Natural killer cell (primary cell): ENCODE results near the gene VANGL1. TPM values are rescaled to one million over a fixed set of nuclear protein-coding genes. Genes with fewer than 3 reads are reported as not detected.

Experiments
- ATAC-seq, 3 donors: fragments of 150-1000 bp in 2 of 3; fragments of 200-7000 bp in 1 of 3; cut with Tn5 transposase; 1 replicate in 1 of 3; 2 replicates in 2 of 3; pipeline ENCODE4 v1.10.0; 2021; ENCODE audit warnings: mild to moderate bottlenecking in 2 of 3, moderate library complexity in 2 of 3
- DNase-seq, 2 donors: peaks; one replicate each; pipeline versions ENCODE4 v3.0.0 to v3.0.0-alpha.2; 2013 to 2021; ENCODE audit warnings: mixed read lengths in 1 of 2
- H3K27ac ChIP-seq: one replicate; pipeline ENCODE4 v1.5.1; 2013; ENCODE audit warnings: mild to moderate bottlenecking, low read length
- H3K27me3 ChIP-seq: one replicate; pipeline ENCODE4 v1.6.1; 2013; ENCODE audit warnings: low read length; ENCODE audit not compliant: control insufficient read depth, insufficient read depth
- H3K36me3 ChIP-seq: one replicate; pipeline ENCODE4 v1.6.1; 2013; ENCODE audit warnings: low read length; ENCODE audit not compliant: control insufficient read depth, insufficient read depth
- H3K4me1 ChIP-seq: one replicate; pipeline ENCODE4 v1.6.1; 2013; ENCODE audit warnings: low read length; ENCODE audit not compliant: control insufficient read depth, insufficient read depth
- H3K4me3 ChIP-seq: one replicate; pipeline ENCODE4 v1.5.1; 2013; ENCODE audit warnings: low read length
- H3K9me3 ChIP-seq: one replicate; pipeline ENCODE4 v1.6.1; 2013; ENCODE audit warnings: low read length; ENCODE audit not compliant: control insufficient read depth, insufficient read depth
- H3K27ac Mint-ChIP-seq, 2 donors: one replicate each; pipeline ENCODE4 v1.8.0; 2022; ENCODE audit warnings: mild to moderate bottlenecking in 2 of 2, mixed read lengths in 2 of 2, moderate library complexity in 1 of 2
- H3K27me3 Mint-ChIP-seq, 2 donors: one replicate each; pipeline ENCODE4 v1.8.0; 2022; ENCODE audit warnings: low read depth in 2 of 2, mixed read lengths in 2 of 2
- H3K36me3 Mint-ChIP-seq: one replicate; pipeline ENCODE4 v1.8.0; 2022; ENCODE audit warnings: mixed read lengths
- H3K4me1 Mint-ChIP-seq, 2 donors: one replicate each; pipeline ENCODE4 v1.8.0; 2022; ENCODE audit warnings: mixed read lengths in 2 of 2
- H3K4me3 Mint-ChIP-seq: one replicate; pipeline ENCODE4 v1.8.0; 2022; ENCODE audit warnings: mild to moderate bottlenecking, moderate library complexity, mixed read lengths
- H3K9me3 Mint-ChIP-seq, 2 donors: one replicate each; pipeline ENCODE4 v1.8.0; 2022; ENCODE audit warnings: mixed read lengths in 2 of 2
- WGBS: methylation state at CpG from one replicate; pipeline ENCODE4 v1.1.7; 2013; ENCODE audit warnings: missing lambda C conversion rate; ENCODE audit not compliant: insufficient coverage; 5-methylcytosine and 5-hydroxymethylcytosine counted together
- intact Hi-C: fragments of 100-400 bp; cut with micrococcal nuclease; formaldehyde crosslinking; loops from one replicate; pipeline ENCODE4 v1.14.2; 2022
- total RNA-seq, 4 donors: library from RNA; stranded (reverse); fragments of 120-200 nt in 1 of 4; gene quantifications; one replicate each; pipeline versions ENCODE4 v1.2.3 to v1.2.4, GENCODE V29; 2013 to 2022
- TF ChIP-seq, protein P1 (sequence below): fragments of 200-600 bp; IDR thresholded peaks from one replicate; pipeline ENCODE4 v1.8.0; 2022; ENCODE audit warnings: antibody characterized with exemption

VANGL1 gene
- total RNA-seq, 3 donors from 2014 or later (not counting 1 experiment from before 2014, with no cell fraction given) = 6.4 to 14.8 (median 10.3) TPM

DNA sequence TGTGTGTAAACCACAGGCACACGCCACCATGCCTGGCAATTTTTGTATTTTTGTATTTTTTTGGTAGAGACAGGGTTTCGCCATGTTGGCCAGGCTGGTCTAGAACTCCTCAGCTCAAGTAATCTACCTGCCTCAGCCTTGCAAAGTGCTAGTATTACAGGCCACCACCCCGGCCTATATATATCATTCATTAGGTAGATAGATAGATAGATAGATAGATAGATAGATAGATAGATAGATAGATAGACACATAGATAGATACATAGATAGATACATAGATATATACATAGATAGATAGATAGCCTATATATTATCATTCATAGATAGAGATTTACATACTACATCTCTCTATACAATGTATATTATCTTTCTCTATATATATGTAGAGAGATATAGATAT, 46.0 kb downstream of the VANGL1 start:
- no peak overlapping the region for H3K4me3 ChIP-seq
- H3K27ac ChIP-seq = no peak overlapping the region
- DNase-seq (no peak), ATAC-seq (no peak)
- no peaks in the 10 kb centered on the region for H3K4me1 ChIP-seq
- no peaks in the 10 kb centered on the region for H3K9me3 ChIP-seq
- peaks cover 30% of the 10 kb centered on the region for H3K36me3 ChIP-seq
- H3K27me3 ChIP-seq = no peaks in the 10 kb centered on the region
- no peaks in the 10 kb centered on the region for H3K9me3 Mint-ChIP-seq
- H3K36me3 Mint-ChIP-seq = peaks cover 8% of the 10 kb centered on the region
- intact Hi-C loops = no loop called here
- no peak overlapping the region for H3K4me3 Mint-ChIP-seq
- TF ChIP-seq, protein P1, sequence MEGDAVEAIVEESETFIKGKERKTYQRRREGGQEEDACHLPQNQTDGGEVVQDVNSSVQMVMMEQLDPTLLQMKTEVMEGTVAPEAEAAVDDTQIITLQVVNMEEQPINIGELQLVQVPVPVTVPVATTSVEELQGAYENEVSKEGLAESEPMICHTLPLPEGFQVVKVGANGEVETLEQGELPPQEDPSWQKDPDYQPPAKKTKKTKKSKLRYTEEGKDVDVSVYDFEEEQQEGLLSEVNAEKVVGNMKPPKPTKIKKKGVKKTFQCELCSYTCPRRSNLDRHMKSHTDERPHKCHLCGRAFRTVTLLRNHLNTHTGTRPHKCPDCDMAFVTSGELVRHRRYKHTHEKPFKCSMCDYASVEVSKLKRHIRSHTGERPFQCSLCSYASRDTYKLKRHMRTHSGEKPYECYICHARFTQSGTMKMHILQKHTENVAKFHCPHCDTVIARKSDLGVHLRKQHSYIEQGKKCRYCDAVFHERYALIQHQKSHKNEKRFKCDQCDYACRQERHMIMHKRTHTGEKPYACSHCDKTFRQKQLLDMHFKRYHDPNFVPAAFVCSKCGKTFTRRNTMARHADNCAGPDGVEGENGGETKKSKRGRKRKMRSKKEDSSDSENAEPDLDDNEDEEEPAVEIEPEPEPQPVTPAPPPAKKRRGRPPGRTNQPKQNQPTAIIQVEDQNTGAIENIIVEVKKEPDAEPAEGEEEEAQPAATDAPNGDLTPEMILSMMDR = no peak
- H3K27me3 Mint-ChIP-seq = no peaks in the 10 kb centered on the region
- WGBS = no CpG with 5 or more reads among the region's 3 CpGs
- H3K27ac Mint-ChIP-seq = no peak overlapping the region
- H3K4me1 Mint-ChIP-seq = peaks cover under 1 to 8% of the 10 kb centered on the region in 2 donors

DNA sequence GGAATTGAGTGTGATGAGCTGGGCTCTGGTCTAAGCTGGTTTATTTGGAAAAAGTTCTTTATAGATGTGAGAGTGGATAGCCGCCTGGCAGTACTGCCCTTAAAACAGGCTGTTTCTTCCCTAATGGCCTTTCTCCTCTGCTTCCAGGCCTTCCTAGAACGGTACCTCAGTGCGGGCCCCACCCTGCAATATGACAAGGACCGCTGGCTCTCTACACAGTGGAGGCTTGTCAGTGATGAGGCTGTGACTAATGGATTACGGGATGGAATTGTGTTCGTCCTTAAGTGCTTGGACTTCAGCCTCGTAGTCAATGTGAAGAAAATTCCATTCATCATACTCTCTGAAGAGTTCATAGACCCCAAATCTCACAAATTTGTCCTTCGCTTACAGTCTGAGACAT, 49.2 kb downstream of the VANGL1 start:
- H3K9me3 ChIP-seq = no peaks in the 10 kb centered on the region
- Mint-ChIP-seq H3K27ac (no peak overlapping the region), H3K27me3 (no peaks in the 10 kb centered on the region), H3K9me3 (no peaks in the 10 kb centered on the region), H3K36me3 (peaks cover 8% of the 10 kb centered on the region), H3K4me3 (no peak overlapping the region), H3K4me1 (no peaks in the 10 kb centered on the region)
- no peaks in the 10 kb centered on the region for H3K27me3 ChIP-seq
- DNase-seq = no peak
- H3K4me3 ChIP-seq = no peak overlapping the region
- no peak for ATAC-seq
- WGBS = 94% methylated on average over 7 of the region's 8 CpGs
- no peaks in the 10 kb centered on the region for H3K4me1 ChIP-seq
- H3K36me3 ChIP-seq = peaks cover 19% of the 10 kb centered on the region
- TF ChIP-seq, protein P1 = no peak
- no peak overlapping the region for H3K27ac ChIP-seq
- intact Hi-C loops = no loop called here

DNA sequence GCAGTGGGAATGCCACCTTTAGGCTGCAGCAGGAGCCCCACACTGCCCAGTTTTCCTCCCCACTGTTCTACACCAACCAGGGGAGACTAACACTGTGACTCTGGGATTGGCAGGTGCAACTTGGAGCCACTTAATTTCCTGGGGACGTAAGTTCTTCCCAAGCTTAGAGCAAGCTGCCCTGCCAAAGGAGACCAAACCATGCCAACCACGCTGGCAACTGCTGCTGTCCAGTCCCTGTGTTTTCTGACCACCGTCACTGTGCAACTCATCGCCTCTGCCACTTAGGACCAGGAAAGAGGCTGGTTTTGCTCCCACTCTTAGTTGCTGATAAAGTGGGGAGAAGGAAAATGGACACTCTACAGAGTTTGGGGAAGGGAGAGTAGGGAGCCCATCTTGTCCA, 50.5 kb downstream of the VANGL1 start:
- H3K4me3 Mint-ChIP-seq = no peak overlapping the region
- no peaks in the 10 kb centered on the region for H3K9me3 Mint-ChIP-seq

DNA sequence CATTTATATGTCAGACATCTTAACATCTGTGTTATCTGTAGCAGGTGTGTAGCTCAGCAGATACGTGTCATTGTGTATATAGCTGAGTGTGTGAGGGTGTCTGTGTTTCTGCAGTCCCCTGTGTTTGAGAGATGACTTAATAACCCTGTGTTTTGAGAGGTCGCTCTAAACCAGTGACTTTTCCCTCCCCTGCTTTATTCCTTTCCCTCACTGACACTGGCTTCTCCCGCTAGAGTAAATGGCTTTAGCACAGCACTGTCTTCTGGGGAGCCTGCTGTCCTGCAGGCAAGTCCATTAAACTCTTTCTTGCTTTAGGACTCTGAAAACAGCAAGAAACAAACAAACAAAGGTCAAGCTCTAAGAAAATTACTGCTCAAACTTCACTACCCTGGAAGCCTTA, 53.0 kb downstream of the VANGL1 start:
- no peaks in the 10 kb centered on the region for H3K9me3 ChIP-seq
- H3K27ac ChIP-seq = no peak overlapping the region
- TF ChIP-seq, protein P1 = no peak
- H3K9me3 Mint-ChIP-seq = no peaks in the 10 kb centered on the region
- no peaks in the 10 kb centered on the region for H3K4me1 Mint-ChIP-seq
- no peak overlapping the region for H3K27ac Mint-ChIP-seq
- WGBS = 92% methylated on average over 3 of the region's 3 CpGs
- no peaks in the 10 kb centered on the region for H3K27me3 ChIP-seq
- ATAC-seq (no peak), DNase-seq (no peak)
- H3K4me3 ChIP-seq = no peak overlapping the region
- intact Hi-C loops = no loop called here
- no peak overlapping the region for H3K4me3 Mint-ChIP-seq
- H3K36me3 Mint-ChIP-seq = peaks cover 8% of the 10 kb centered on the region
- H3K36me3 ChIP-seq = peaks cover 18% of the 10 kb centered on the region
- no peaks in the 10 kb centered on the region for H3K27me3 Mint-ChIP-seq
- no peaks in the 10 kb centered on the region for H3K4me1 ChIP-seq

More for the DNA sequence above, 50.5 kb downstream of the VANGL1 start:
- H3K27me3 Mint-ChIP-seq = no peaks in the 10 kb centered on the region
- H3K4me3 ChIP-seq = no peak overlapping the region
- peaks cover 8% of the 10 kb centered on the region for H3K36me3 Mint-ChIP-seq
- no peaks in the 10 kb centered on the region for H3K9me3 ChIP-seq
- intact Hi-C loops = no loop called here
- peaks cover 18% of the 10 kb centered on the region for H3K36me3 ChIP-seq
- DNase-seq (no peak), ATAC-seq (no peak)
- H3K27ac Mint-ChIP-seq = no peak overlapping the region
- no peaks in the 10 kb centered on the region for H3K4me1 Mint-ChIP-seq
- WGBS = 92% methylated on average over 4 of the region's 4 CpGs
- TF ChIP-seq, protein P1 = no peak
- H3K27me3 ChIP-seq = no peaks in the 10 kb centered on the region
- H3K4me1 ChIP-seq = no peaks in the 10 kb centered on the region
- no peak overlapping the region for H3K27ac ChIP-seq
